K562 (cell line): ENCODE results near the gene SLC24A4. TPM values are rescaled to one million over a fixed set of nuclear protein-coding genes. Genes with fewer than 3 reads are reported as not detected.

ENCODE experiments used
- ATAC-seq: fragments of 200-7000 bp; cut with Tn5 transposase; 3 replicates; pipeline ENCODE4 v1.9.1; 2020; ENCODE audit warnings: moderate library complexity
- BruUV-seq: library from RNA; stranded (reverse); fragments of 400-500 nt; replicated peaks from 2 replicates; lab custom pipeline; 2021; lab: Mats Ljungman, UMichigan
- CTCF ChIA-PET: fragments of 300-600 bp; formaldehyde crosslinking; extraction: SDS; loops from one replicate; lab custom pipeline; 2021; ENCODE audit warnings: low intra/inter-chr PET ratio; lab: Yijun Ruan, JAX
- POLR2A ChIA-PET: fragments of 300-600, 350-650 bp; sonication (Branson Sonifier 250); formaldehyde crosslinking; extraction: SDS; loops from one replicate; lab custom pipeline; 2021; ENCODE audit warnings: antibody characterized with exemption, inconsistent platforms; lab: Yijun Ruan, JAX
- DNase-seq, 4 experiments: peaks; one replicate each; pipeline versions ENCODE4 v3.0.0 to v3.0.0-alpha.2; 2011 to 2018; ENCODE audit warnings: low spot score in 3 of 4, mixed read lengths in 3 of 4; ENCODE audit errors: extremely low read depth in 1 of 4
- FAIRE-seq: peaks from 2 replicates; lab custom pipeline; 2011; peaks lifted over from hg19 to GRCh38; lab: Jason Lieb, UNC
- H2AFZ ChIP-seq: 2 replicates; pipeline ENCODE4 v1.6.0; 2011; ENCODE audit warnings: low read depth, low read length, control low read depth, inconsistent platforms
- H3K27ac ChIP-seq: fragments of 200-600 bp; 3 replicates; pipeline ENCODE4 v1.8.0; 2011; ENCODE audit warnings: low read depth, mild to moderate bottlenecking, control low read depth, inconsistent platforms, low read length, moderate library complexity, mixed read lengths; ENCODE audit errors: extremely low read depth
- H3K27me3 ChIP-seq, 2 experiments: fragments of 300-600 bp in 1 of 2; 2 replicates in 1 of 2; 3 replicates in 1 of 2; pipeline versions ENCODE4 v1.6.0 to v1.8.0; 2011; ENCODE audit warnings: inconsistent platforms in 2 of 2, low read length in 2 of 2, mild to moderate bottlenecking in 1 of 2, mixed read lengths in 1 of 2, moderate library complexity in 1 of 2; ENCODE audit not compliant: control insufficient read depth in 2 of 2, insufficient read depth in 2 of 2
- H3K36me3 ChIP-seq: fragments of 300-600 bp; 3 replicates; pipeline ENCODE4 v1.8.0; 2011; ENCODE audit warnings: mild to moderate bottlenecking, low read length, inconsistent platforms; ENCODE audit not compliant: control insufficient read depth, insufficient read depth
- H3K4me1 ChIP-seq, 2 experiments: fragments of 200-600 bp in 1 of 2; replicated peaks in 1 of 2; 2 replicates in 1 of 2; 3 replicates in 1 of 2; pipeline versions ENCODE4 v1.5.1 to v1.8.0; 2011; ENCODE audit warnings: inconsistent platforms in 2 of 2, low read length in 2 of 2, mild to moderate bottlenecking in 1 of 2, mixed read lengths in 1 of 2, moderate library complexity in 1 of 2; ENCODE audit not compliant: control insufficient read depth in 2 of 2, insufficient read depth in 2 of 2
- H3K4me2 ChIP-seq: 2 replicates; pipeline ENCODE4 v1.6.1; 2011; ENCODE audit warnings: low read length, control low read depth, inconsistent platforms, mixed read lengths; ENCODE audit not compliant: insufficient read depth
- H3K4me3 ChIP-seq: fragments of 200-600 bp; sonication (generic), shearing (Covaris generic); 2 replicates; pipeline ENCODE4 v1.5.1; 2016; ENCODE audit warnings: control low read depth, inconsistent platforms
- H3K79me2 ChIP-seq: fragments of 200-600 bp; 3 replicates; pipeline ENCODE4 v1.8.0; 2011; ENCODE audit warnings: low read length, inconsistent platforms; ENCODE audit not compliant: control insufficient read depth, insufficient read depth
- H3K9ac ChIP-seq, 2 experiments: 2 replicates each; pipeline versions ENCODE4 v1.6.0 to v1.6.1; 2011; ENCODE audit warnings: low read depth in 2 of 2, low read length in 2 of 2, control low read depth in 1 of 2, inconsistent platforms in 1 of 2, mild to moderate bottlenecking in 1 of 2, mixed read lengths in 1 of 2; ENCODE audit not compliant: insufficient read depth in 1 of 2
- H3K9me1 ChIP-seq: one replicate; pipeline ENCODE4 v1.6.0; 2011; ENCODE audit warnings: inconsistent platforms, mild to moderate bottlenecking, low read length, moderate library complexity; ENCODE audit not compliant: control insufficient read depth, insufficient read depth
- H3K9me3 ChIP-seq: replicated peaks from 2 replicates; pipeline ENCODE4 v1.5.1; 2011; ENCODE audit warnings: low read depth, low read length, inconsistent platforms; ENCODE audit not compliant: control insufficient read depth, insufficient read depth
- H4K20me1 ChIP-seq: replicated peaks from 2 replicates; pipeline ENCODE4 v1.6.1; 2011; ENCODE audit warnings: low read length, inconsistent platforms, mixed read lengths; ENCODE audit not compliant: control insufficient read depth, insufficient read depth
- EHMT2 ChIP-seq: fragments of 450-650 bp; IDR thresholded peaks from 2 replicates; pipeline ENCODE4 v1.6.1; 2018; ENCODE audit warnings: antibody characterized with exemption
- EZH2 ChIP-seq: IDR thresholded peaks from 2 replicates; pipeline ENCODE4 v1.6.1; 2012; ENCODE audit warnings: low read depth, mild to moderate bottlenecking, inconsistent platforms, low read length, borderline replicate concordance
- MCM5 ChIP-seq: fragments of 450-650 bp; IDR thresholded peaks from 2 replicates; pipeline ENCODE4 v1.6.1; 2016; ENCODE audit warnings: low read depth
- NFE2L1 ChIP-seq: fragments of 450-650 bp; IDR thresholded peaks from 2 replicates; pipeline ENCODE4 v1.6.1; 2016; ENCODE audit warnings: missing genetic modification characterization, low read depth, mild to moderate bottlenecking, missing compliant biosample characterization, moderate library complexity, borderline replicate concordance
- ZSCAN29 ChIP-seq: fragments of 450-650 bp; IDR thresholded peaks from 2 replicates; pipeline ENCODE4 v1.6.1; 2017
- WGBS: fragments of 100-300 bp; shearing (Covaris generic); methylation state at CpG from one replicate; pipeline ENCODE4 v1.1.6; 2016; ENCODE audit warnings: low coverage, mixed read lengths; ENCODE audit not compliant: insufficient coverage; ENCODE audit errors: missing lambda C conversion rate; 5-methylcytosine and 5-hydroxymethylcytosine counted together
- in situ Hi-C: fragments of 300-500 bp; cut with MboI; formaldehyde crosslinking; loops from 4 replicates; pipeline ENCODE4 v1.15.0; 2018; ENCODE audit warnings: inconsistent platforms, mixed read lengths
- intact Hi-C: fragments of 100-400 bp; cut with micrococcal nuclease; formaldehyde crosslinking; loops from 2 replicates; pipeline ENCODE4 v1.14.2; 2022
- polyA plus RNA-seq, 8 experiments: library from polyadenylated mRNA; depleted of rRNA in 4 of 8; stranded (reverse) in 5 of 8; unstranded in 3 of 8; fragments of >200 nt; fragmentation: Nextera tagmentation in 2 of 8; fragmentation: Illumina TruSeq in 1 of 8; extraction: Ambion mirVana in 2 of 8; extraction: Trizol in 1 of 8; gene quantifications; 2 replicates each; pipeline versions ENCODE4 v1.2.1 to v1.2.3, GENCODE V29; 2011 to 2014; ENCODE audit warnings: inconsistent platforms in 1 of 8, missing spikeins in 1 of 8
- total RNA-seq, 7 experiments: library from RNA; depleted of rRNA in 6 of 7; stranded (reverse); fragments of >200 nt in 6 of 7; fragmentation: Illumina TruSeq in 2 of 7; extraction: Trizol in 2 of 7; gene quantifications; 2 replicates each; pipeline versions ENCODE4 v1.2.1 to v1.2.3, GENCODE V29; 2011 to 2021; ENCODE audit warnings: low replicate concordance in 1 of 7
- TF ChIP-seq, protein P1 (sequence below): fragments of 250-450 bp; sonication (Bioruptor Pico); IDR thresholded peaks from 2 replicates; pipeline ENCODE4 v1.8.0; 2021; ENCODE audit warnings: mild to moderate bottlenecking, moderate library complexity
- TF ChIP-seq, protein P2 (sequence below): fragments of 250-450 bp; sonication (Bioruptor Pico); IDR thresholded peaks from 2 replicates; pipeline ENCODE4 v1.4.0; 2020; ENCODE audit warnings: mild to moderate bottlenecking, moderate library complexity
- TF ChIP-seq, protein P3 (sequence below): sonication (generic); formaldehyde crosslinking; IDR thresholded peaks from 2 replicates; pipeline ENCODE4 v1.8.0; 2023; ENCODE audit warnings: mild to moderate bottlenecking, missing genetic modification reagents

Gene SLC24A4
- total and polyA plus RNA-seq, 9 of the 15 experiments (the other 6 are each of a cell fraction or from before 2014, with no cell fraction given), result not detected

DNA sequence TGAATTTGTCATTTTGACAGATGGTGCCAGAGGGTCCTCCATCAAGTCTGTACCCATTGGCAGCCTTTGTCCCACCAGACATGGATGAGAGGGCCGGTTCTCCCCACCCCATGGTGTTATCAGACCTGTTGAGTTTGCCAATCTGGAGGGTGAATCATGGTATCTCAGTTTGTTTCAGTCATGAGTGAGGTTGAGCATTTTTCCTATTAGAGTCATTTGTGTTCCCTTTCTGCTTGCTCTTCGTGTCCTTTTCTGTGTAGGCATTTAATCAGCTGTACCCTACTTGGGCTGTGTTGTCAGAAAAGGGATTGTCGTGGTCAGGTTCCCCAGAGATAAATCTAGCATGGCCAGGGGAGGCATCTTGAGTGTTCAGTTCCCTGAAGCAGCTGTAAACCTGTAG is 30.5 kb downstream of the SLC24A4 start:
- Histone ChIP-seq H3K79me2 (no peaks in the 10 kb centered on the region), H3K27ac (no peak overlapping the region), H3K4me3 (no peak overlapping the region), H3K4me2 (no peak overlapping the region), H2AFZ (no peak overlapping the region), H3K36me3 (no peaks in the 10 kb centered on the region), H3K4me1 (no peaks in the 10 kb centered on the region), H4K20me1 (no peaks in the 10 kb centered on the region), H3K9me3 (no peaks in the 10 kb centered on the region), H3K9me1 (no peaks in the 10 kb centered on the region), H3K27me3 (peaks cover 0 to 8% of the 10 kb centered on the region in 2 experiments; a peak in 2 of 5 replicates), H3K9ac (no peak overlapping the region)
- ATAC-seq (no peak), FAIRE-seq (no peak), DNase-seq (no peak)
- in situ Hi-C loops (no loop called here), intact Hi-C loops (no loop called here)
- CTCF ChIA-PET, result no interaction called here
- BruUV-seq, result no TSS peak
- WGBS, result 0% methylated on average over 3 of the region's 3 CpGs
- POLR2A ChIA-PET, result no interaction called here
- TF ChIP-seq ZSCAN29 (no peak), EZH2 (no peak), NFE2L1 (tag) (no peak), MCM5 (no peak), EHMT2 (no peak)
- TF ChIP-seq, protein P1, sequence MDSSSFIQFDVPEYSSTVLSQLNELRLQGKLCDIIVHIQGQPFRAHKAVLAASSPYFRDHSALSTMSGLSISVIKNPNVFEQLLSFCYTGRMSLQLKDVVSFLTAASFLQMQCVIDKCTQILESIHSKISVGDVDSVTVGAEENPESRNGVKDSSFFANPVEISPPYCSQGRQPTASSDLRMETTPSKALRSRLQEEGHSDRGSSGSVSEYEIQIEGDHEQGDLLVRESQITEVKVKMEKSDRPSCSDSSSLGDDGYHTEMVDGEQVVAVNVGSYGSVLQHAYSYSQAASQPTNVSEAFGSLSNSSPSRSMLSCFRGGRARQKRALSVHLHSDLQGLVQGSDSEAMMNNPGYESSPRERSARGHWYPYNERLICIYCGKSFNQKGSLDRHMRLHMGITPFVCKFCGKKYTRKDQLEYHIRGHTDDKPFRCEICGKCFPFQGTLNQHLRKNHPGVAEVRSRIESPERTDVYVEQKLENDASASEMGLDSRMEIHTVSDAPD (CRISPR knock-in tag), result no peak
- TF ChIP-seq, protein P2, sequence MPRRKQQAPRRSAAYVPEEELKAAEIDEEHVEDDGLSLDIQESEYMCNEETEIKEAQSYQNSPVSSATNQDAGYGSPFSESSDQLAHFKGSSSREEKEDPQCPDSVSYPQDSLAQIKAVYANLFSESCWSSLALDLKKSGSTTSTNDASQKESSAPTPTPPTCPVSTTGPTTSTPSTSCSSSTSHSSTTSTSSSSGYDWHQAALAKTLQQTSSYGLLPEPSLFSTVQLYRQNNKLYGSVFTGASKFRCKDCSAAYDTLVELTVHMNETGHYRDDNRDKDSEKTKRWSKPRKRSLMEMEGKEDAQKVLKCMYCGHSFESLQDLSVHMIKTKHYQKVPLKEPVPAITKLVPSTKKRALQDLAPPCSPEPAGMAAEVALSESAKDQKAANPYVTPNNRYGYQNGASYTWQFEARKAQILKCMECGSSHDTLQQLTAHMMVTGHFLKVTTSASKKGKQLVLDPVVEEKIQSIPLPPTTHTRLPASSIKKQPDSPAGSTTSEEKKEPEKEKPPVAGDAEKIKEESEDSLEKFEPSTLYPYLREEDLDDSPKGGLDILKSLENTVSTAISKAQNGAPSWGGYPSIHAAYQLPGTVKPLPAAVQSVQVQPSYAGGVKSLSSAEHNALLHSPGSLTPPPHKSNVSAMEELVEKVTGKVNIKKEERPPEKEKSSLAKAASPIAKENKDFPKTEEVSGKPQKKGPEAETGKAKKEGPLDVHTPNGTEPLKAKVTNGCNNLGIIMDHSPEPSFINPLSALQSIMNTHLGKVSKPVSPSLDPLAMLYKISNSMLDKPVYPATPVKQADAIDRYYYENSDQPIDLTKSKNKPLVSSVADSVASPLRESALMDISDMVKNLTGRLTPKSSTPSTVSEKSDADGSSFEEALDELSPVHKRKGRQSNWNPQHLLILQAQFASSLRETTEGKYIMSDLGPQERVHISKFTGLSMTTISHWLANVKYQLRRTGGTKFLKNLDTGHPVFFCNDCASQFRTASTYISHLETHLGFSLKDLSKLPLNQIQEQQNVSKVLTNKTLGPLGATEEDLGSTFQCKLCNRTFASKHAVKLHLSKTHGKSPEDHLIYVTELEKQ (CRISPR knock-in tag), result no peak
- TF ChIP-seq, protein P3, sequence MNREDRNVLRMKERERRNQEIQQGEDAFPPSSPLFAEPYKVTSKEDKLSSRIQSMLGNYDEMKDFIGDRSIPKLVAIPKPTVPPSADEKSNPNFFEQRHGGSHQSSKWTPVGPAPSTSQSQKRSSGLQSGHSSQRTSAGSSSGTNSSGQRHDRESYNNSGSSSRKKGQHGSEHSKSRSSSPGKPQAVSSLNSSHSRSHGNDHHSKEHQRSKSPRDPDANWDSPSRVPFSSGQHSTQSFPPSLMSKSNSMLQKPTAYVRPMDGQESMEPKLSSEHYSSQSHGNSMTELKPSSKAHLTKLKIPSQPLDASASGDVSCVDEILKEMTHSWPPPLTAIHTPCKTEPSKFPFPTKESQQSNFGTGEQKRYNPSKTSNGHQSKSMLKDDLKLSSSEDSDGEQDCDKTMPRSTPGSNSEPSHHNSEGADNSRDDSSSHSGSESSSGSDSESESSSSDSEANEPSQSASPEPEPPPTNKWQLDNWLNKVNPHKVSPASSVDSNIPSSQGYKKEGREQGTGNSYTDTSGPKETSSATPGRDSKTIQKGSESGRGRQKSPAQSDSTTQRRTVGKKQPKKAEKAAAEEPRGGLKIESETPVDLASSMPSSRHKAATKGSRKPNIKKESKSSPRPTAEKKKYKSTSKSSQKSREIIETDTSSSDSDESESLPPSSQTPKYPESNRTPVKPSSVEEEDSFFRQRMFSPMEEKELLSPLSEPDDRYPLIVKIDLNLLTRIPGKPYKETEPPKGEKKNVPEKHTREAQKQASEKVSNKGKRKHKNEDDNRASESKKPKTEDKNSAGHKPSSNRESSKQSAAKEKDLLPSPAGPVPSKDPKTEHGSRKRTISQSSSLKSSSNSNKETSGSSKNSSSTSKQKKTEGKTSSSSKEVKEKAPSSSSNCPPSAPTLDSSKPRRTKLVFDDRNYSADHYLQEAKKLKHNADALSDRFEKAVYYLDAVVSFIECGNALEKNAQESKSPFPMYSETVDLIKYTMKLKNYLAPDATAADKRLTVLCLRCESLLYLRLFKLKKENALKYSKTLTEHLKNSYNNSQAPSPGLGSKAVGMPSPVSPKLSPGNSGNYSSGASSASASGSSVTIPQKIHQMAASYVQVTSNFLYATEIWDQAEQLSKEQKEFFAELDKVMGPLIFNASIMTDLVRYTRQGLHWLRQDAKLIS, result no peak
